Stimulated activated CD4-positive, alpha-beta T cell treated with anti-CD3 and anti-CD28 coated beads, TNF-alpha, amount 100 ng/mL, for 48 hours (primary cell): ENCODE measurements around the gene GSG1L.

Experiments
- DNase-seq, 3 donors: peaks; one replicate each; pipeline ENCODE4 v3.0.0-alpha.2; 2020; ENCODE audit warnings: low read depth in 3 of 3

Gene GSG1L

DNA sequence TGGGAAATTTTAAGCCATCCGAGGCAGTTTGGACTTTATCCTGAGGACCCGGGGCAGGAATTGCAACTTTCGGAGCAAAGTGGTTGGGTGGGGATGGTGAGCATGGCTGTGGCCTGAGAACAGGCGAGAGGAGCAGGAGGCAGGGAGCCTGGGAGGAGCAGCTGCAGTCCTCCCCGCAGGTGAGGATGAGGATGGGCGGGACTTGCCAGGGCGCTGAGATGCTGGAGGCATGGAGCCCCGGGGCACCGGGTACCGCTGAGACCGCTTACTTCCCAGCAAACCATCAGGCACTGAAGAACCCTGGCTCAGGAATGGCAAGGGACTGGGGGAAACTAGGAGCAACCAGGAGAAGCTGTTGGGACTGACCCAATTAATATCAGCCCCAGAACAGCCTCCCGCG lies 210.8 kb downstream of the GSG1L start:
- DNase-seq = no peak

GRCh38 chr16:27852116-27852515 lies 211.4 kb downstream of the GSG1L start:
- no peak for DNase-seq

GRCh38 chr16:27851586-27851985 lies 211.9 kb downstream of the GSG1L start:
- DNase-seq = no peak

DNA sequence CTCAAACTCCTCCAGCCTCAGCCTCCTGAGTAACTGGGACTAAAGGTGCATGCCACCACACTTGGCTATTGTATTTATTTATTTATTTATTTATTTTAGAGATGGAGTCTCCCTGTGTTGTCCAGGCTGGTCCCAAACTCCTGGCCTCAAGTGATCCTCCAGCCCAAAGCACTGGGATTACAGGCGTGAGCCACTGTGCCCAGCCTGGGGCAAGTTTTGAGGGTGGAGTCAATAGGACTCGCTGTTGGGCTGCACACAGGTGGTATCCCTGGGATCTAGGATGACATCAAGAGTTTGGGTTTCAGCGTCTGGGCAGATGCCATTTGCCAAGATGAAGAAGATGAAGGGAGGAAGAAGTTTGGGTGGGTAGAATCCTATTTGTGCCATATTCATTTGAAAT lies 213.9 kb downstream of the GSG1L start:
- no peak for DNase-seq

DNA sequence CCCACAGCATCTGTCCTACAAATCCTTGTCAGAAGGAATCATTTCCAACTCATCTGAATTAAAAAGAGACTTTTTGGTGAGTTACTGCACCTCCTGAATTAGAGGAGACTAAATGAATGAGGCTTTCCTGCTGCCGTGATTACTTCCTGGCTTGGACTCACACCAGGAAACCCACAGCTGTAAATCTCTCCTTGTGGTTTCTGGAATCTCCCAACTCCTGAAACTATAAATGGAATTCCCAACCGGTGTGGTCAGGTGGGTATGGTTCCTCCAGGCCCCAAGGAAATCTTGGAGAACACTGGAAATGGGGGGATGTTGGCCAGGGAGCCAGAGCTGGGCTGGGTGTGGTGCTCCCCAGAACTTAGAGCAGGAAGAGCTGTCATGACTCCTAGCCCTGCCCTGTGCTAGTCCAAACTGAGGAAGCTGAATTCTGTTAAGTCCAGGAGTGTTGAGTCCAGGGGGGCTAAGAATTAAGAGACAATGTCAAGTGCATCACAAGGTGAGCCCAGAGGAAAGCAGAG lies 216.4 kb downstream of the GSG1L start:
- DNase-seq = no peak

- no peak for DNase-seq
These were observed 218.7 kb downstream of the GSG1L start for GRCh38 chr16:27844826-27845225.

DNA sequence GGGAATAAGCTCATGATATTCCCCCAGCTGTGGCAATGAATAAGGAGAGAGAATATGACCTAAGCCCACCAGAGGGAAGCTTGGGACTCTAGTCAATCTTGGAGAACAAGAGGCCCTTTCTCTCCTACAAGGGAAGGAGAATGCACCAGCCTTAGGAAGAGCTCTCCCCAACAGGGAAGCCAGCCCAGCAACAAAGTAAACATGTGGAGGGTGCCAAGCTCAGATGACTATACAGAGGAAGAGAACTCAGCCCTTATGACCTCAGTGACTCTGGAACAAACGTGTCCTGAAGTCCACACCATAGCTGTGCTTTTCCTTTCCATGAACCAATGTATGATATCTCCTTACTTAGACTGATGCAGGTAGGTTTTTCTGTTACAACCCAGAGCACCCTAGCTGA lies 219.7 kb downstream of the GSG1L start:
- no peak for DNase-seq

DNA sequence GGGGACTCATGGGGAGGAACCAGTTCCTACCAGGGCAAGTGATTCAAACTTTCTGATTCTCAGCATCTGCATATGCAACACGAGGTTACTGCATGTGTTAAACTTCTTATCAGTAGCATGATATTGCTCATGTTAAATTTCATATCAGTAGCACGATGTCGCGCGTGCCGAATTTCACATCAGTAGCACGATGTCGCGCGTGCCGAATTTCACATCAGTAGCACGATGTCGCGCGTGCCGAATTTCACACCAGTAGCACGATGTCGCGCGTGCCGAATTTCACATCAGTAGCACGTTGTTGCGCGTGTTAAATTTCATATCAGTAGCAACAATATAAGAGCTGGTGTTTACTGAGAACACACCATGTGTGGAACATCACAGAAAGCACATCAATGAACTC lies 221.6 kb downstream of the GSG1L start:
- DNase-seq = no peak

DNA sequence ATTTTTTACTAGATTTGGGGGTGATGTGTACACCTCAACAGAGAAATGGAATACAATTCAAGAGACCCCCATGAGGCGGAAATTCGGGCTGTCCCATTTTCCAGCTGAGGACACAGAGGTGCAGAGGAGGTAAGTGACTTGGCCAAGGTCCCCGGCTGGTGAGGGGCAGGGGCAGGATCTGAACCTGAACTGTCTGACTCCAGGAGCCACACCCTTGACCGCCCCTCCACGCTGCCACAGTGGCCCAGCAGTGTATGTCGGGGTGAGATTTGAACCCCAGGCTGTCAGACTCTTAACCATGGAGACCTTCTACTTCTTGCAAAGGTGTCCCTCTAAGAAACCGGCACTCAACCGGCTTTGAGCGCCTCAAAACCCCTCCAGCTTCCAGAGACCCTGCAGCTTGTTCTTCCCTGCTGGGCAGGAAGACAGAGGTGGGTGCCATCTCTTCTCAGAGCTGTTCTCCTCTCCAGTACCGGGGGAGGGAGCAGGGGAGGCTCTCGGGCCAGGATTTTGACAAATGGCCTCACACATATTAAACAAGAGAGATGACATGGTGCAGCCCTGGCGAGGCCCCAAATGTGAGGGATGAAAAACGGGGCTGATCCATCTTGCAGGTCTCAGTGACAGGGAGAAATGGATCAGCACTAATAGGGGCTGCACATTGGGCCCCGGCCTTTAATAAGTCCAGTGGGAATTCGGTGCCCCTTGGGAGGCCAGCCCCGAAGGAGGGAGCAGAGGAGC lies 222.3 kb downstream of the GSG1L start:
- no peak for DNase-seq

DNA sequence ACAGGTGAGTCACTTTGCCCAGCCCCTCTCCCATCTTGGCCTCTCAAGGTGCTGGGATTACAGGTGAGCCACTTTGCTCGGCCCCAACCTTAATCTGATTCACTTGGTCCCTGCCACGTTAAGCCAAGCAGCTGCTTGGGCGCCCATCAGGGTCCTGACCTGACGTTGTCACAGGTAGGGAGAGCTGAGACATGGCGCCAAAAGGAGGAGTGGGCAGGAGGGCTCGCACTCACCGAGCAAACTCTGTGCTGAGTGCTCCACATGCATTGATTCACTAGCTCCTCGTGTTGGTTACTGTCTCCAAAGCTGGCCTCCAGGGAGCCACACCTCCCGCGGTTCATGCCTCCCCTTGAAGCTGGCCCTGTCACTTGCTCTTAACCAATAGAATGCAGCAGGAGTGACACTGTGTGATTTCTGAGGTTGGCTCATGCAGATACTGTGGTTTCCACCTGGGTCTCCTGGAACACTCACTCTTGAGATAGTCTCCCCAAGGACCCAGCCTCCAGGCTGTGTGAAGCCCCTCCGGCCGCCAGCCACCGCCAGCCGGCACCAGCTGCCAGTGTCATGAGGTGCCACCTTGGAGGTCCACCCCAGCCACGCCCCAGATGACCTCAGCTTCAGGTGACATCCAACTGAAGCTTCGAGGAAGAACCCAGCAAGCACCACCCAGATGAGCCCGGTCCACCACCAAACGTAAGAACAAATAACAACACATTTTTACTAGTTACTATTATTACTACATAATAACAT lies 223.0 kb downstream of the GSG1L start:
- no peak for DNase-seq

DNA sequence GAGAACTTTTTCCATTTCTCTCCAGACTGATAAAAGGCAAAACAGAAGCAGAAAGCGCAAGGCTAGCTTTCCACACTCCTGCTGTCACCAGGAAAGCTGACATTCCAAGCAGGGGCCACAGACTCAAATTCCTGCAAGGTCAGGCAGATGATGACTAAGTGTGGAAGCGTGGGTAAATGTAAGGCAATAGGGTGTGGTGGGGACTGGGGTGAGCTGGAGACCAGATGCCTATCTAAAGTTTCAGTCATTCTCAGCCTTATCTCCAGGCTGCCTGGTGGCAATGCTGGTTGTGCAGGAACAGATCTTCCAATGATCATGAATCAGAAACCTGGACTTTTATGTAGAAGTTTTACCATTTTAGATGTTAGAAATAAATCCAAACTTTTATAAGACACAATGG lies 224.1 kb downstream of the GSG1L start:
- DNase-seq = no peak

- DNase-seq = no peak
These were observed 224.9 kb downstream of the GSG1L start for GRCh38 chr16:27838536-27839175.

GRCh38 chr16:27829975-27830374 lies 233.5 kb downstream of the GSG1L start:
- DNase-seq = no peak

DNA sequence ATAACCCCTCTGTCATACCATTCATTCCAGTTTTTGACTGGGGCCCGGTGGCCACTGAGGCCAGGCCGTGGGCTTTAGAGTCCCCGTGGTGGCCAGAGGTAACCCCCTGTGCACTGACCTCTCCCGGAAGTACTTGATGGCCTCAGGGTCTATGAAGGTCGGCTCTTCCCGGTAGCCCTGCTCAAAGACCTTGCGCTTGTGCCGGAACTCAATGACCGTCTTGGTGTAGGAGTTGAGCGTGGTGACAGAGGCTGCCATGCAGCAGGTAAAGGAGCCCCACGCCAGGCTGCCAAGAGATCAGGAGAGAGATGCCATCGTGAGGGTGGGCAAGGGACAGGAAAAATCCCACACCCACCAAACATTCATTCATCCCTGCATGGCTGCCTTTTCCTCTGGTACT lies 234.8 kb downstream of the GSG1L start:
- no peak for DNase-seq

- no peak for DNase-seq
These were observed 235.7 kb downstream of the GSG1L start for GRCh38 chr16:27827765-27828164.

- no peak for DNase-seq
These were observed 236.6 kb downstream of the GSG1L start for GRCh38 chr16:27826893-27827289.

GRCh38 chr16:27826081-27826892 lies 237.2 kb downstream of the GSG1L start:
- DNase-seq = no peak

DNA sequence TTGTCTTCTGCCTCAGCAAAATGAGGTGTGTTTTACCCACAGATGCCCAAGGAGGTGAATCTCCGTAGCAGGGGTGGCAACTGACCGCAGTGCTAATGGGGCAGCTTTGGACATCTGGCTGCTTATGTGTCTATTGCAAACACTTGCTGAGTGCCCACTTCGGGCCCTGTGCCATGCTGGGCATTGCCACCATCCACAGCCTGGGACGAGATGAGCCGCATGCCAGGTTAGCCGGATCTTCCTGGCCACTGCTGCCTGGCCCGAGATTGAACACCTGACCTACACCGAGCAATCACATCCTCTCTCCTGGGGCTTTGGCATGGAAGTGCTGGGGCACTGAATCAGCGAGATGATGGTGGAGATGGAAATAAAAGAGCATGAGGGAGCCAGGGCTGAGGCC lies 238.7 kb downstream of the GSG1L start:
- no peak for DNase-seq

DNA sequence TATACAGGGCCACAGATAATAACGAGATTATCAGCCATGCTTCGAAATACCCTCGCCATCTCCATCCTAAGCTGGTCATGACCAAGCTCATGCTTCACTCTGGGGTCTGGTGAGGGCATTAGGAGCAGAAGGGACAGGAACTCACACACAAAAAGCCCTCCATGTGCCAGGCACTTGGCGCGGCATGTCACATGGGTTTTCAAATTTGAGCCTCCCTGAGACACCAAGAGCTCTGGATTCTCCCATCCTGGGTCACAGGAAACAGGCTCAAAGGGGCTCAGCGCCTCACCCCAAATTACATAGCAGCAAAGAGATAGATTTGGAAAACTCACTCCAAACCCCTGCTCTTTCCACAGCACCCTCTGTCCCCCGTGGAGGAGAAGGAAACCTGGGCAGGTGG lies 239.5 kb downstream of the GSG1L start:
- no peak for DNase-seq

DNA sequence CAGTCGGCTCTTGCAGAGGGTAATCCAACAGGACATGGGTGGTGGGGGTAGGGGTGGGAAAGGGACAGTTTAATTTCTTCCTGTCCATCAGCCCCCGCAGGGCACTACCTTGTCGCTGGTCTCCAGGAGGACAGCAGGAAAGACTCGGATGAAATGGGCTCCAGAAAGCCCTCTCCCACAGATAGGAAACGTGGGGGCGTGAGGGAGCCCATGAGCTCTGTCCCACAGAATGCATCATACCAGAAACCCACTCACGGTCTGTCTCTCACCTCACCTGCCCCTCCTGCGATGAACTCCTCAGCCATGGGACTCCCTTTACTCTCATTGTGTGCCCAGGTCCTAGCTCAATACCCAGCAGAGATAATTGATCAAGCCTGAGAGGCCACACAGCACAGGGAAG lies 240.1 kb downstream of the GSG1L start:
- no peak for DNase-seq

DNA sequence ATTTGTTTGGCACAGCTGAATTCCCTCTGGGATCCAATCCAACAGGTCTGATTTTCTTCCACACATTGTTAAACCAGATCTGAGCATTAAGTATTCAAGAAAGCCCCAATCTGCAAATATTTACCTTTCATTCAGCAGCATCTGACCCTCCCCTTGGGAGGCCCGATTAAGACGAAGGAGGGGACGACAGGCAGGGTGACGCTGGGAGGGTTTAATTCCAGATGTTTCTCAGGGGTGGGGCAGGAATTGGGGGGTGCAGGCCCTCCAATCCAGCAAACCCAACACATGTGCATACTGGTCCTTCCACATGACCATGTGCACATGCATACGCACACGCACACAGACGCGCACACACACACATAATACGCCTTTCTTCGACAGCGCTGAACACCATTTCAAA lies 240.5 kb downstream of the GSG1L start:
- DNase-seq = no peak

DNA sequence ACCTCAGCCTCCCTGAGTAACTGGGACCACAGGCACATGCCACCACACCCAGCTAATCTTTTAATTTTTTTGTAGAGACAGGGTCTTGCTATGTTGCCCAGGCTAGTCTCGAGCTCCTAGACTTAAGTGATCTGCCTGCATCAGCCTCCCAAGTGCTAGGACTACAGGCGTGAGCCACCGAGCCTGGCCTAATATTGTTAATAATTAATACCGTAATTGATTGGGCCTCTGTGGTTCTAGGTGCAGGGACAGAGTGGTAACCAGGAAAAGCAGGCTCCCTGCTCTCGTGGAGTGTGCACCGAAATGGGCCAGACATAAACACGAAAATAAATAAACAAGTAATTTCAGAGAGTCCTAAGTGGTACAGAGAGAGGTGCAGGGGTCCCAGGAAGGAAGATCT lies 241.0 kb downstream of the GSG1L start:
- no peak for DNase-seq
